ENCODE data around the gene TAF11L5.
"Not testable (repeated sequence)": the region's sequence is repeated elsewhere in the genome, so short reads cannot be mapped to it uniquely, and the experiment has no call there.

The TAF11L5 gene

GRCh38 chr5:17482790-17483189, 42.2 kb upstream of the TAF11L5 start:
- no peaks in the 10 kb centered on the region for H4K20me1 ChIP-seq (ENCODE audit: control insufficient read depth, insufficient read depth, low read depth, low read length)
- TF ChIP-seq CTCF (IDR thresholded peaks at IDR 0.05; ENCODE audit: low read depth, low read length, poor library complexity, severe bottlenecking) (no peak), EZH2phosphoT487 (IDR thresholded peaks at IDR 0.05; ENCODE audit: borderline replicate concordance, low read length) (no peak)
- no peaks in the 10 kb centered on the region for H3K79me2 ChIP-seq (ENCODE audit: control insufficient read depth, low read length)
- peaks cover 5% of the 10 kb centered on the region for H3K4me1 ChIP-seq (ENCODE audit: control insufficient read depth, low read length)
- no peak overlapping the region for H3K27ac ChIP-seq (ENCODE audit: low read depth, low read length)
- no peaks in the 10 kb centered on the region for H3F3A ChIP-seq (ENCODE audit: control insufficient read depth, insufficient read depth)
- H3K4me3 ChIP-seq (ENCODE audit: low read length): no peak overlapping the region
- no peak overlapping the region for H3K4me2 ChIP-seq (ENCODE audit: low read length)
- no peaks in the 10 kb centered on the region for H3K9me3 ChIP-seq (ENCODE audit: control insufficient read depth, insufficient read depth, low read length)
- H3K9me2 ChIP-seq (replicated peaks; ENCODE audit: control insufficient read depth, low read length): no peaks in the 10 kb centered on the region
- H3K36me3 ChIP-seq (ENCODE audit: control insufficient read depth, low read length): no peaks in the 10 kb centered on the region
- H3K27me3 ChIP-seq (ENCODE audit: control insufficient read depth, low read length): peaks cover 3% of the 10 kb centered on the region; the same call in 1 of the 2 replicates

- not testable (repeated sequence) for H3K4me2 ChIP-seq (ENCODE audit: low read length); H3F3A ChIP-seq (ENCODE audit: control insufficient read depth, insufficient read depth); H3K79me2 ChIP-seq (ENCODE audit: control insufficient read depth, low read length); H3K4me1 ChIP-seq (ENCODE audit: control insufficient read depth, low read length); H3K9me2 ChIP-seq (replicated peaks; ENCODE audit: control insufficient read depth, low read length); H3K4me3 ChIP-seq (ENCODE audit: low read length); H3K27ac ChIP-seq (ENCODE audit: low read depth, low read length); H4K20me1 ChIP-seq (ENCODE audit: control insufficient read depth, insufficient read depth, low read depth, low read length); H3K36me3 ChIP-seq (ENCODE audit: control insufficient read depth, low read length); H3K27me3 ChIP-seq (ENCODE audit: control insufficient read depth, low read length); H3K9me3 ChIP-seq (ENCODE audit: control insufficient read depth, insufficient read depth, low read length)
Measured at GRCh38 chr5:17486464-17487173, 38.4 kb upstream of the TAF11L5 start.

GRCh38 chr5:17487174-17487512, 37.9 kb upstream of the TAF11L5 start:
- TF ChIP-seq CTCF (IDR thresholded peaks at IDR 0.05; ENCODE audit: low read depth, low read length, poor library complexity, severe bottlenecking) (no peak), EZH2phosphoT487 (IDR thresholded peaks at IDR 0.05; ENCODE audit: borderline replicate concordance, low read length) (no peak)
- Histone ChIP-seq H3K27ac (ENCODE audit: low read depth, low read length) (no peak overlapping the region), H3K27me3 (ENCODE audit: control insufficient read depth, low read length) (no peaks in the 10 kb centered on the region), H3K9me3 (ENCODE audit: control insufficient read depth, insufficient read depth, low read length) (no peaks in the 10 kb centered on the region), H3K4me3 (ENCODE audit: low read length) (no peak overlapping the region), H3F3A (ENCODE audit: control insufficient read depth, insufficient read depth) (no peaks in the 10 kb centered on the region), H3K4me2 (ENCODE audit: low read length) (no peak overlapping the region), H3K9me2 (replicated peaks; ENCODE audit: control insufficient read depth, low read length) (no peaks in the 10 kb centered on the region), H4K20me1 (ENCODE audit: control insufficient read depth, insufficient read depth, low read depth, low read length) (no peaks in the 10 kb centered on the region), H3K4me1 (ENCODE audit: control insufficient read depth, low read length) (no peaks in the 10 kb centered on the region), H3K79me2 (ENCODE audit: control insufficient read depth, low read length) (no peaks in the 10 kb centered on the region), H3K36me3 (ENCODE audit: control insufficient read depth, low read length) (no peaks in the 10 kb centered on the region)

- not testable (repeated sequence) for H3K27ac ChIP-seq (ENCODE audit: low read depth, low read length); H3K4me2 ChIP-seq (ENCODE audit: low read length); H3K27me3 ChIP-seq (ENCODE audit: control insufficient read depth, low read length); H3K36me3 ChIP-seq (ENCODE audit: control insufficient read depth, low read length); H4K20me1 ChIP-seq (ENCODE audit: control insufficient read depth, insufficient read depth, low read depth, low read length); H3K4me3 ChIP-seq (ENCODE audit: low read length); H3F3A ChIP-seq (ENCODE audit: control insufficient read depth, insufficient read depth); H3K79me2 ChIP-seq (ENCODE audit: control insufficient read depth, low read length); H3K9me3 ChIP-seq (ENCODE audit: control insufficient read depth, insufficient read depth, low read length); H3K9me2 ChIP-seq (replicated peaks; ENCODE audit: control insufficient read depth, low read length); H3K4me1 ChIP-seq (ENCODE audit: control insufficient read depth, low read length)
Measured at GRCh38 chr5:17491257-17491656, 33.8 kb upstream of the TAF11L5 start.
